GM15510 (cell line): Measurements from ENCODE around the gene KIAA0319L.

Source experiments
- POLR2A ChIP-seq: IDR thresholded peaks from 3 replicates; pipeline ENCODE4 v1.6.1; 2011; ENCODE audit warnings: borderline replicate concordance; ENCODE audit not compliant: insufficient read length; ENCODE audit errors: extremely low read depth

Gene KIAA0319L

GRCh38 chr1:35463232-35463631, 94.0 kb downstream of the KIAA0319L start:
- no peak for TF ChIP-seq POLR2A

DNA sequence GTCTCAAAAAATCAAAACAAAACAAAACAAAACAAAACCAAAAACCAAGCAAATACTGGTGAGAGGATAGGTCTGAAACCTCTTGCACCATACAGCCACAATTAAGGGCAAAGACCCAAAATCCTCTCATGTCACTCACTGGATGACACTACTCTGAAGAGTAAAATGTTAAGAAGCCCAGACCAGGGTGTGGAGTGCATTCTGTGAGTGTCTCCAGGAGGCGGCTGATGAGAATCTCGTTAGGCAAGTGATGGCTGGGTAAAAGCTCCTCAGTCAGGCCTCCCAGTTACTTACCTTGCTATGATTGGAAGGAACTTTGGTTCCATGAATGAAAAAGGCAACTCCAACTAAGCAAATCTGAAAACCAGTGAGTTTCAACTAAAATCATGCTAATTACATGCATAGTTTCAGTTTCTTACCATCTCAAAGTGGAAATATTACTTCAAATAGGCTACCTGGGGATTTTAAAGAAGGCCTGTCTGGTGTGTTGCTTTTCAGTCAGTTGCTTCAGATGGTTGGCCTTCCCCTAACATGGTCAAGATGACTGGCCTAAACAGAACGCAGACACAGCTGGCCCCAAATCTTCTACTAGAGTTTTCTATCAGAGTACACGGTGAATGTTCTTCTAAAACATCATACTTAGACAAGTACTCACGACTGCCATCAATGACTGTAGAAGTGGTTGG, 95.1 kb downstream of the KIAA0319L start:
- no peak for TF ChIP-seq POLR2A

DNA sequence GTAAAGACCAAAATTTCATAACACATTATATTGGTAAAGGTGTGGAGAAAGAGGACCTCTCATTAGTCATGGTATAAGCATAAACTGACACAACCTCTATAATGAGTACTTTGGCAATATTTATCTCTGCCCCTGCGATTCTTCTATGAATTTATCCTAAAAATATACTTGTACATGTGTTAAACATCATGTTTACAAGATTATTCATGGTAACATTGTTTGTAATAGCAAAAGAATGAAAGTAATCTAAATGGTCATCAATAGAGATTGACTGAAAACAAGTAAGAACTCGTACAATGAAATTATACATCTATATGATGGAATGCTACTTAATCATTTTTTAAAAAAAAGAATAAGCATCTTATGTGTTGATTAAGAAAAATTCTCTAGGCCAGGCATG, 96.4 kb downstream of the KIAA0319L start:
- no peak for TF ChIP-seq POLR2A

GRCh38 chr1:35454616-35455015, 102.6 kb downstream of the KIAA0319L start:
- TF ChIP-seq POLR2A, result no peak

GRCh38 chr1:35454176-35454575, 103.0 kb downstream of the KIAA0319L start:
- TF ChIP-seq POLR2A, result no peak

DNA sequence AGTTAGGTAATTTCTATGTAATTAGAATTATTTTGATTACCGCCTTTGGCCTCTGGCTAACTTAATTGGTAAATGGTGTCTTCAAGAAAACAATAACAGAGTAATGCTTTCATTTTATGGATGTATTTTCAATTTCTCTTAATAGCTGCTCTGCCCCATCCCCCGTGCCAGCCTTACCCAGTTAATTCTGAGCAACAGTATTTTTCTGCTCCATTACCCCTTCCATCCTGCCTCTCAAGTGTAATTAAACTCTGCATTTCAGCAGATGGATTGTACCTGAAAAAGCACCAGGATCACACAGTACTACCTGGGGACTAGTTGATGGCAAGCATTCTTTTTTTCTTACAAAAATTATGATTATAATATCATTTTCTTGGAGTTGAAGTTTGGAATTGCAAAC, 104.2 kb downstream of the KIAA0319L start:
- no peak for TF ChIP-seq POLR2A

GRCh38 chr1:35452106-35452774, 105.0 kb downstream of the KIAA0319L start:
- no peak for TF ChIP-seq POLR2A

- TF ChIP-seq POLR2A, result no peak
Observed at GRCh38 chr1:35451125-35451528, 106.1 kb downstream of the KIAA0319L start.

GRCh38 chr1:35449334-35450008, 107.7 kb downstream of the KIAA0319L start:
- no peak for TF ChIP-seq POLR2A

DNA sequence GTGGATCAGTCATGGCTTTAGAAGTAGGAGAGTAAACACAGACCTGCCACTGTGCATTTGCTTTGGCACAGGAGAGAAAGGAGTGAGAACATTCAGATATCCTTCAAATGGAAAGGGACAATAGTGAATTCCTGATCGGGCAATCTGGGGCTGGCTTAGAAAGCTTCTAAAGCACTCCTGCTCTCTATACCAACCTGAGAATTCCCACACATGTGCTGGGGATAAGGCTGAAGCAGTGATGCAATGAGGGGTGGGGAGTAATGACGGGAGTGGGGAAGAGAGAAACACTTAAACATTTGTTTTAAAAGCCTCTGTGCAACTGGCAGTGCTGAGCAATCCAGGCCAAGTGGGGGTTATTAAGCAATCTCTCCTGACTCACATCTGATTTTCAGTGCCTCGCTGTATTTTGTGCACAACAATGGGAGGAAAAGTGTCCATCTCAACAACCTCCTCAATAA, 108.8 kb downstream of the KIAA0319L start:
- no peak for TF ChIP-seq POLR2A

- no peak for TF ChIP-seq POLR2A
Observed at GRCh38 chr1:35447278-35447677, 109.9 kb downstream of the KIAA0319L start.

DNA sequence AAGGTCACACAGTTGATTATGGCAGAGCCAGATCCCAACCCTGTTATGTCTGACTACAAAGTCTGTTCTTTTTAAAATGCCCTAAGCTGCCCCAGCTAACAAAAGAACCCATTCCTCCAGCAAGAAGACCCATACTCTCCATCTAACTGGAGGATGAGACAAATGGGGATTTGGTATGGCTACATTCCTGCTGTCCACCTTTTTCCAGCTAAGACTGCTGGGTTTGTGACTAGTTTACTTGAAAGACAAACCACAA, 112.8 kb downstream of the KIAA0319L start:
- no peak for TF ChIP-seq POLR2A

DNA sequence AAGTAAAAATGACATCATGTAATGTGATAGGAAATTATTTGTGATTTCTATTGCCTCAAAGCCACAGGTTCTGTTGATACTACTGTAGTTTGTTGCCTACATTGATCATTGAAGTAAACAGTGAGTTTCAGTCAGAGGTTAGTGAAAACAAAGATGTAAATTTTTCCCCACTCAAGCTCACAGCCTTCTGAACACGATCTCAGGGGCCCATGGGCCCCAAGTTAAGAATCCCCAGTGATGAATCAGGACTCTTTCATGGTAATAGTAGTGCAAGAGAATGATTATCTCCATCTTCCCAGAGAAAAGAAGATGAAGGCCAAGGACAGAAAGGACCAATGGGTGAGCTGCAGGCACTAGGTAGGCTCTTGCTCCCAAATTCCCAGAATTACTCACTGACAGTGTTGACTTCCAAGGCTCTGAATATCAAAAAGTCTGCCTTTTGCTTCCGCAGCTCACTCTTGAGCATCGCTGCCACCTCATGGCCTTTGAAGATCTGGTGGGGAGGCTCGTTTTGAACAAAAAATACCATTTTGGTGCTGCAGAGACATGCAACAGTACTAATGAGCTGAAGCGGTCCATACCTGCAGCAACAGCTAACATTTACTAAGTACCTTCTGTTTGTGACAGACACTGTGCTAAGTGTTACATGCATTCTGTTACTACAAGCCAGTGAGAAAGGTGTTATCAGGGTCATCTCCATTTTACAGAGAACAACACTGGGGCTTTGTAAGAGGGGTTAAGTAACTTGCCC, 113.3 kb downstream of the KIAA0319L start:
- TF ChIP-seq POLR2A, result no peak

GRCh38 chr1:35442734-35443133, 114.5 kb downstream of the KIAA0319L start:
- no peak for TF ChIP-seq POLR2A

DNA sequence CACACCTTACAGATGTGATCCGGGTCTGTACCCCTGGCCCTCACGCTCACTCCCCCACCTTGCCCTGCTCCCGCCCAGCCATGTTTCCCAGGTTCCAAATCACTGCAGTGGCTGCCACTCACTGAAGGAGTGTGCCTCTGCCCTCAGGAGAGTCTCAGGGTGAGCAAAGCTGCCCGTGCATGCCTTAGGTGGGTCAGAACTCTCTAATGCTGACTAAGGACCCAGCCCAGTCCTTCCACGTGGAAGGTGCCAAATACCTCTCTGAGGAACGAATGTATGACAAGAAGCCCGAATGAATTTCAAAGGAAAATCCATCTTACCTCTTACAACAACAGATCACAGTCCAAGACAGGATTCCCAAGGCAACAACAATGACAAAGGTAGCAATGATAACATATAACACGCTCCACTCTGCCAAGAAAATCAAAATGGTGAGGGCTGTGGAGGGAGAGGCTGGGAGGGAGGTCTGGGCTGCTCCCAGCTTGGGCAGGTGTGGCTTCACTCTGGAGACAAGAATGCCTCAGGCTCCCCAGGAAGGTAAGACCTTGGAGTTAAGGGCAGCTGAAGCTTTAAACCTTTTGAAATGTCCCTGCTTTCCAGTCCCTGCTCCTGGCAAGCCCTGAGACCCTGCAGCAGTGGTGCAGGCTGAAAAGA, 115.2 kb downstream of the KIAA0319L start:
- TF ChIP-seq POLR2A, result no peak
